Omental fat pad (tissue), 4 donors: ENCODE measurements around the gene SDF4. TPM values are rescaled to one million over a fixed set of nuclear protein-coding genes. Genes with fewer than 3 reads are reported as not detected.

Experiments
- ATAC-seq: fragments of 150-250 bp; one replicate; pipeline ENCODE4 v1.9.1; 2016; ENCODE audit warnings: mild to moderate bottlenecking, moderate library complexity; ENCODE audit not compliant: low FRiP score
- DNase-seq: peaks from one replicate; pipeline ENCODE4 v3.0.0-alpha.2; 2019; ENCODE audit warnings: low spot score
- CTCF ChIP-seq, 3 donors: fragments of 450-650 bp; IDR thresholded peaks; one replicate each; pipeline ENCODE4 v1.5.1; 2016 to 2017; ENCODE audit warnings: antibody characterized with exemption in 3 of 3, mild to moderate bottlenecking in 3 of 3, moderate library complexity in 2 of 3
- total RNA-seq, 4 donors: library from RNA; depleted of rRNA; stranded (reverse); fragments of >200 nt; gene quantifications; one replicate each; pipeline ENCODE4 v1.1.0, GENCODE V29; 2016

Gene SDF4
- total RNA-seq, 4 donors from 2014 or later, result 78.3 to 122 (median 98.8) TPM

GRCh38 chr1:1241588-1242219 is 9.9 kb upstream of the SDF4 start:
- no peak for DNase-seq
- no peak for TF ChIP-seq CTCF (IDR thresholded peaks at IDR 0.05)

GRCh38 chr1:1240822-1241587 is 9.2 kb upstream of the SDF4 start:
- DNase-seq (no peak), ATAC-seq (no peak)
- TF ChIP-seq CTCF (IDR thresholded peaks at IDR 0.05), result no peak

More at GRCh38 chr1:1241588-1242219, 9.9 kb upstream of the SDF4 start:
- ATAC-seq, result no peak

DNA sequence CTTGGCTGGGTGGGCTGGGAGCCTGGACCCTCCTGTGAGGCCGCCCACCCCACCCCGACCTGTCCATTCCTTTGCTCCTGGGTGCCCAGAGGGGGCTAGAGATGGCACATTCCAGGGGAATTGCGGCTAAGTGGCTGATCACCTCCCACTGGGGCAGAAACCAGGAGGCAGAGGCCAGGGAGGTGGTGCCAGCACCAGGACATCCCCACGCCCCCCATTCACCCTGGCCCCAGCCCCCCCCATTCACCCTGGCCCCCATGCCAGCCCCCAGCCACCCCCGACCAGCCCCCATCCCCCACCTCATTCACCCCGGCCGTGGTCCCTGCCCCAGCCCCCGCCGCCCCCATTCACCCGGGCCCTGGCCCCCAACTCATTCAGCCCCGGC is 8.5 kb upstream of the SDF4 start:
- no peak for DNase-seq
- no peak for TF ChIP-seq CTCF (IDR thresholded peaks at IDR 0.05)
- no peak for ATAC-seq

- no peak for ATAC-seq
- DNase-seq, result no peak
- no peak for TF ChIP-seq CTCF (IDR thresholded peaks at IDR 0.05)
These were observed 8.0 kb upstream of the SDF4 start for GRCh38 chr1:1239614-1240347.

- DNase-seq, result no peak
- ATAC-seq, result no peak
- no peak for TF ChIP-seq CTCF (IDR thresholded peaks at IDR 0.05)
These were observed 7.4 kb upstream of the SDF4 start for GRCh38 chr1:1239227-1239613.

DNA sequence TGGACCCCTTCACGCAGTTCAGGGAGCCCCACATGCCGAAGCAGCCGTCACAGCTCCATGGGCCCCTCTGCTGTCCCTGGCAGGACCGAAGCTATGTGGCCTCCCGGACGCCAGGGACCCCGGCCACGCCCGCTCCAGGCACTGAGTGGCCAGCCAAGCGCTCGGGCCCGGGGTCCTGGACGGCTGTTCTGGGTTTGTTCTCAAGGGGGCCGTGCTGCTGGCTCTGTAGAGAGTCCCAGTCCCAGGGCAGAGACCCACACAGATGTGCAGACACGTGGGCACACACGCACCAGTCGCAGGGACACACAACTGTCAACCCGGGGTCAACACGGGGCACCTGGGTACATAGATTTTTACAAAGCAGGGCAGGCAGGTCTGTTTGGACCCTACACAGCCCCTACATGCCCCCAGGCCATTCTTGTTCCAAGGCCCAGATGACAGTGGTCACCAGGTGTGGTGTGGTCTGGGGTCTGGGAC is 6.9 kb upstream of the SDF4 start:
- DNase-seq (no peak), ATAC-seq (no peak)
- TF ChIP-seq CTCF (IDR thresholded peaks at IDR 0.05), result no peak
